Embryonic facial prominence (tissue), 1 donor: ENCODE data around the gene ARMH4.

Experiments
- DNase-seq: peaks from one replicate; pipeline ENCODE4 v3.0.0-alpha.2; 2016; ENCODE audit errors: extremely low spot score

ARMH4 gene

DNA sequence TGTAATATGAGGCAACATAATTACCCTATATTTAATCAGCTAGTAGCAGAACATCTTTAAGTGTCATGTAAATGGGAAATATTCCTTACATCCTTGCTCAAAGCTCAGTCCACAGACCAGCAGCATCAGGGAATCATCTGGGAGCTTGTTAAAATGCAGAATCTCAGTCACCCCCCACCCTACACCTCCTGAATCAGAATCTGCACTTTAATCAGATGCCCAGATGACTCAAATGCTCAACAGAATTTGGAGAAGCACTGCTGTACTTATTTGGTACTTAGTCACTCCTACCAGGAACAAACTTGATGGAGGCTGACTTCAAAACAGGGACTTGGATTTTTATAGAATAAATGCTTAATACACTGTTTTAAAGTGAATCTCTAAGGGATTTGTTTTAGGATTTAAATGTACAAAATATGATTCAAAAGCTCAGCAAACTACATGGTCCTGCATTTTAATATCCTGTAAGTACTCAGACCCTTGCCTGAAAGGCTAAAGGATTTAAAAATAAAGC is 96.5 kb downstream of the ARMH4 start:
- no peak for DNase-seq

DNA sequence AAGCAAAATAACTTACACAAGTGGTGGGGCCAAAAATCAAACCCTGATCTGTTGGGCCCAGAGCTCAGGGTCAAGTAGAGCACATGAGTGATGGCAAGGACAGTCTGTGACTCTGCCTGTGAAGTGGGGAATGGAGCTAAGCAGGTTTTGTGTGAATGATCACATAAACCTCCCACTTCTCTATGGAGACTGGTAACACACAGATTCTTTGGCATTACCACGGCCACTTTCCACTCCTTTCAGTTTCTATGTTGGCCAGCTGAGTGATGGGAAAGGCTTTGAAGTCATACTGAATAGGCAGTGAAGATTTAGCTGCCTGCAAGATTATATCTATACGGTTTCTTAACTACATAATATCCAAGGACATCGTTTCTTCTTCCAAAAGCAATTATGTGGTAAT is 97.9 kb downstream of the ARMH4 start:
- DNase-seq, result no peak

DNA sequence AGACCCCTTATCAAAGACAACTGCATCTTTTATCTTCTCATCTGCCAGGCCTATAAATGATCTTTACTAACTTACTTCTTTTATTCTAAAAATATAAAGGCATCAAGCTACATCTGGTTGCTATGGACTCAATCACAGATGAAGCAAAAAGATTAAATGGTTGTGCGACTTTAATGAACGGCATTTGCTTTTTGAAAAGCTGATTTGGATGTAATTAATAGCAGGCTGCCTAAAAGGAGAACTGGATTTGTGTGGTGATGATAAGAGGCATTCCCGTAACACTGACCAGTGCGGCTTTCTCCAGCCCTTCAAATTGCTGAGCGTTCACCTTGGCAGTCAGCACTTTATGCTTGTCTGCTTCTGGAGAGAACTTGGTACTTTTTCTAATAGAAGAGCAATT is 103.8 kb downstream of the ARMH4 start:
- no peak for DNase-seq

DNA sequence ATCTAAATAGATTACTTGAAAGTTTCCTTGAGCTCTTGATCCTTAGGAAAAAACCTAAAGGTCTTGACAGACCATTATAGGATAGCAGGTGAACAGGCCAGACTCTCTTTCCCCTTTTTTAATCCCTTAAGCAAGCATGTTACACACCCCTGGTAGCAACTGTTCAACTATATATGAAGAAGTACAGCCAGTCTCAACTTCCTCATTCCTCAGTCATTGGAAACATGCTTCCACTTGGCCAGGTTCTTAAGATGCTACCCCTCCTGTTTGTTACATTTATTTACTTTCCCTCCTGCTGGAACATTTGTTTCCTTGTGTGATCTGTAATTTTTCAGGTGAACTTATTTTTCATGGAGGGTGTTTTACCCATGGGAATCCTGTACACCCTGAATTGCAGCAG is 124.1 kb downstream of the ARMH4 start:
- DNase-seq, result no peak

DNA sequence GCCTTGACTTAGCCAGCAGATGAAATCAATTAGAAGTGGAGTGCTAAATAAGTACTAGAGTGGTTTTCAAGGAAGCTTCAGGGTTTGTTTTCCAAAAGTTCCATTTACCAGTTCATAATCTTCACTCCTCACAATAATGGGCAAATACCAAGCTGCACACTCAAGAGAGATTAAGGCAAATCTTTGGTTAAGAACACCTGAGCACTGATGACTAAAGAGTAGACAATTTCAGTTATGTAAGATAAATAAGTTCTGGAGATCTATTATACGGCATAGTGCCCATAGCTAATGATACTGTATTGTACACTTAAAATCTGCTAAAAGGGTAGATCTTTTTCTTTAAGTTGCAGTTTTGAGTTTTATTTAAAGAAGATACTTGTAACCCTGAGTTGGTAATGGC is 125.0 kb downstream of the ARMH4 start:
- DNase-seq, result no peak

DNA sequence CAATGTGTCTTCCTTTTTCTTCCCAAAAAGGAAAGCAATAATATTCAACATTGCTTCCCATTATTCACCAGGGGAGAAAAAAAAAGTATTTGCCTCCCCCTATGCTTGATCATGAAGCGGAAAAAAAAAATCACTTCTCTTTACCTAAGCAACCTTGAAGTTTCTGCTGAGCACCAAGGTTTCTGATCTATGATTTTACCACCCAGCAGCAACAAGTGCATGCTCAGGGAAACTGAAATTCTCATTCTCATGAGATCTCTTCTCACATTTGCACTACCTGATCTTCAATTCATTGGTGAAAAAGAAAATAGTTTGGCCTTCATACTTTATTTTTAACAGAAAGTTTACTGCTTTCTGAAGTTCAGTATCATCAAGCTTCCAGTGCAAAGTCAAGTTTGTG is 125.8 kb downstream of the ARMH4 start:
- DNase-seq, result no peak

DNA sequence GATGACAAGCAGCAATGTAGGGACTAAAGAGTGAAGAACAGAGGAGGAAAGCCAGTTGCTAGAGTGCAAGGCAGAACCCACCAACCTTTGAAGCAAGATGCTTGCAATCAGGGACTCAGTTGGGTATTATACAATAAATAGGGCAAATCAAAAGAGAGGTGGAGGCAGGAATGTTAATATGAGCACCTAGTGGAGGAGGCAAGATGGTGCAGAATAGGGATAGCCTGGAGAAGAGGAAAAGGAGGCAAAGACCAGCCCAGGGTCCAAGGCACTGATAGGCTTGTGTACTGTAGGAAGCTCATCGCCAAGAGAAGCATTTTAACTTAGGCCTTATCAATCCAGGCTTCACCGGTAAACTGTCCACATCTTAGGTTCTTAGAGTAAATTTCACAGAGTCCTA is 137.2 kb downstream of the ARMH4 start:
- DNase-seq, result no peak

DNA sequence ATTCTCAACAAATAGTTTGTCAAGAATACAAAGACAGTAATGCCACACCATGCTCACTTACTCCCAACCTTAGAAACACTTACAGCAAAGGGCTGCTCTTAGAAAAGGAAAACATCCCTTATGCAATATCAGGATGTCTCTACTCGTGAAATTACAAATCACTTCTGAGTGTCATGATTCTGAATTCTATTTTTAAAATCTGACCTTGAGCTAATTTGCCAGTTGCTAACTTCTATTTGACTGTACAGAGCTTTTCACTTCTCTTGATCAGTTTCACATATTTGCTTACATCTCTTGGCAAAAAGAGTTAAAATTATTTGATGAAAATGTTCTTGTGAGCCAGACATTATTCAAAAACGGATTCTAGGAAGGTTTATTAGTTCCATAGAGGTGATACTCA is 149.4 kb downstream of the ARMH4 start:
- DNase-seq, result no peak

DNA sequence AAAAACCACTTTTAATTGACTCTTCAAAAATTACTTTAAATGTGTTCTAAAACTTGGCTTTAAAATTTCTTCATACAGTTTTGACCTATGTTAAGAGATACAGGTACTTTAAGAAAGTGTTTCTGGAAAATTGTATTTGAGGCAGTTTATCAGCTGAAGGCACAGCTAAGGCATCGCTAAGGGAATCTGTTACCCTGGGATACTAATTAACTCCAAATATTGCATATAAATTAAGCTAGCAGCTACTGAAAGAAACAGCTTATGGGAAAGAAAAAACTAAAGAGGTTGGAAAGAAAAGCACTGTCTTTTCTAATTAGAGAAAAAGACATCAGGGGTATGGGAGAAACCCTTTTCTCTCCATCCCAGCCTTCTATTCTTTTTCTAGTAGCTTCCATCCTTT is 152.0 kb downstream of the ARMH4 start:
- no peak for DNase-seq

DNA sequence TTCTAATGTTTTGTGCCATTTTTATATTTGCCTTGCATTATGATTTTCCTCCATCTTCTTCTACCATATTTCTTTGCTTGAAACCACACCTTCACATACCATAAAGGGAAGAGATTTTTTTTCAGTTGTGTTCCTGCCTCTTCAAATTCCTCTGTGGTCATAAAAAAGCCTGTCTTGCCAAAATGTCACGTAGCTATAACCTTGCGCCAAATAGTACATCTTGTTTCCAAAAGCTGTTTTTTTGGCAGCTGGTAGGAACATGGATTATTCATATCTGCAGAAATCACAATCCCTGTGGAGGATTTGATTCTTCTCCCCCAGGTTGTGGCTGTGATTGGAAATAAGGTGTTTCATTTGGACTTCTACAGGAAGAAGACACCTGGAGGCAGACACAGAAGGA is 152.5 kb downstream of the ARMH4 start:
- no peak for DNase-seq

DNA sequence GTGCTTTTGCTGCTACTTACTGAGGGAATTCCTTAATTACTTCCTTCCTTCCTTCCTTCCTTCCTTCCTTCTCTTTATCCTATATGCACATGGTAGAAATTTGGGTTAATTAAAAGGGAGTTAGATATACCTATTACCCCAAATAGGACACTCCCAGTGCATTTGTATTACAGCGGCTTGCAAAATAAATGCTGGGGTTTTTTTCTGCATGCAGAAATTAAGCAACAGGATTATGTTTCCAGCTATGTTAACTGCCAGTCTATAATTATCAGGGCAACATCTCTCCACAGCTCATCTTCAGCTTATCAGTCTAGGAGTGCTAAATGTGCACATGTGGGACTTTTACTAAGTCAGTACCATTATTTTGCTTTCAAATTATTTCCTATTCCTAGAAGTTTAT is 153.2 kb downstream of the ARMH4 start:
- DNase-seq, result no peak

DNA sequence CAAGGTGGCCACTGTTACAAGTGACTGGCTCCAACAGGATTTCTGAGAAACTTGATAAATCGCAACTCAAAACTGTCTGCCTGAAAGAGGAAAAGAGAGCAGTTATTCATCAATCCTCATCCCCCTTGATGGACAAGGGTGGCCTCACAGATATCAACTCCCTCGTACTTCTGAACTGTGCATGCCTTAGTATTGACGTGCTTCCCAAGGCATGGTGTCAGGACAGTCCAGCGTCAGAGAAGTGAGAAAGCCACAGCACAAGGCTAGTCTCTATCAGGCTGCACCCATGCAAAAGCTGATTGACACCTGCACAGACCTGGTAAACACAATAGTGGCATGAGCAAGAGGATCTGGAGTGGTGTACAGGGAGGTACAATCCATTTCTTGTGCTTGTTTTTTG is 160.7 kb downstream of the ARMH4 start:
- DNase-seq, result no peak

DNA sequence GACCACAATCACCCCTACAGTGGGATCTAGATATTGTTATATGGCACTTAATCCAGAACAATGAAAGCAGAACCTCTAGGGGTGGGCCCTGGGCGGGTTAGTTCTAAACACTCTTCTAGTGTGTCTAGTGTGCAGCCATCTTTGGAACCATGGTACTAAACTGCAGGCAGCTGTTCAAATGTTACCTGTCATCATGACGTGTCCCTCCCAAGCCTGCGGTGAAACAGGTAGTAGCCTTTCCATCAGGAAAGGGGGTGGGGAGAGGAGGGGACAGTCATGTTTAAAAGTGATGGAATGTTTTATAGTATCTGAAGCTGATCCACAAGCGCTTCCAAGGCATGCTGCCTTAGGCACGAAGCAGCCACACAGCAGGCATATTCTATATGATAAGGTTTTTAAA is 163.6 kb downstream of the ARMH4 start:
- no peak for DNase-seq

DNA sequence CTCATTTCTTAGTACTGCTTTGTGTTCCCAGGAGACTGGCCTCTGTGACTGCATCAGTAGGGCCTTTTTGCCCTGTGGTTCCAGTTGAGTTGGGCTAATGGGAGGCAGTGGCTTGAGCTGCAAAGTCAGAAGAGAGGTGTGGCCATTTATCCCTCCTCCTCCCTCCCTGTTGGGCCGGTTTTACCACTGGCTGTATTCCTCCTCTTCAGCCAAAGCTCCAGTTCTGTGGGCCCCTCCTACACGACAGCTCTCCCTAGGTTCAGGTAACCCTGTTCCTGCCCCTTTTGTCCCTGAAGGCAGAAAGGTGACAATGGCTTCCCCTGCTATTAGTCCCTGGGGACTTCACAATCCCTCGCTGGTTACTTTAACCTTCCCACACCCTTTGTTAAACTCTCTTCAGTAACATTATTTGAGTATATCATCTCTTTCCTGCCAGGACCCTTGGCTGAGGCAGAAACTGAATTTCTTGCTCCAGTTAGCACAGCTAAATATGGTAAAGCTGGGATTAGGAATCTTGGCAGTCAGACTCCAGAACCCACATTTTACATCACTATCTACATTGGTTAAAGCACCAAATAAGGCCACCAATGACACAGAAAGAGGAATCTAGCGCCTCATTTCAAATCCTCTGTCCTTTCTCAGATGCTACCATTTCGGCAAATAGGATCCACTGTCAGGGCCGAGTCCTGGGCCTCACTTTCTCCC is 164.3 kb downstream of the ARMH4 start:
- DNase-seq, result no peak

DNA sequence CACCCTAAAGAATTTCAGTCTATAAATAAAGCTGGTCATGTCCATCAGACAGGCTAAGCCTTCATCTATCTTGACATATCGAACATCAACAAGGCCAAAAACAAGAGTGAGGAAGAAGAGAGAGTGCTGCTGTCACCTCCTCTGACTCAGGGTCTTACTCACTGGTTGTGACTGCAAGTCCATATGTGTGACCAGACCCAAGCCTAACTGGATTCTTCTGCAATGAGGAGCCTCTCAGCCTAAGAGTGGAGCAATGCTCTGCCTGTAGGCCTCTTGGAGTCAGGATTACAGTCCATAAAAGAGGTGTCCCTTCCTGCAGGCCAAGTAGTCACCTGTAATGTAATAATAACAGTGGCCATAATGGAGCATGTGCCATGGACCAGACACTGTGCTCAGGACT is 165.0 kb downstream of the ARMH4 start:
- no peak for DNase-seq

DNA sequence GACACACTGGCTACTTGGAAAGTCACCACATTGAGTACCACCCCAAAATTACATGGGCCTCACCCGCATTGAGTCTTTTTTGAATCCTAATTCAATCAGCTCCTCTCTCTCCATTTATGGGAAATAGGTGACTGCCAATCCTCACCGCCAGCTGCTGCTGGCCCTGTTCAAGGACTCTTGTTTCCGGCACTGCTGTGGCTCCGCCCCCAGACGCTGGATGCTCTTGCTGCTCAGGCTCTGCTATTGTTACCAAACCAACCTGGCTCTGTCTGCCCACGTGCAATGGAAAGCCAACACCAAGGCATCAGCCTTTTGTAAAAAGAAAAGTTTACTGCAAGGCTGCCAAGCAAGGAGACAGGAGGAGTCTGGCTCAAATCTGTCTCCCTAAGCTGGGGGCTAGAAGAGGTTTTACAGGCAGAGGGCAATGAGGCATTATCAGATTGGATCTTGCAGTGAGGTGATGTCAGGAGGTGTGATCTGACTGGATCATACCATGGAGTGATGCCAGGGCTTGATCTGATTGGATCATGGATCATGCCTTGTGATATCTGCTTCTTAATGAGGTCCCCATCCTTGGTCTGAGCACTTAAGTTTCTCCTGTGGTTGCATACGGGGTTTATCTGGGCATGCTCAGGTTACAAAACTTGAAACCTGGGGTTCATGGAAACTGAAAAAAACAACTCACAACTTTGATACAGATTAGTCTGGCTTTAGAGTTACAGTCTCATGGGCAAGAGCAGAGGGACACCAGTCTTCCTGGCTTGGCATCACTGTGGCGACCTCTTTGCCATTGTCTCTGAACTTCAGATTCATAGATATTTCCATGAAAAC is 169.0 kb downstream of the ARMH4 start:
- DNase-seq, result no peak

DNA sequence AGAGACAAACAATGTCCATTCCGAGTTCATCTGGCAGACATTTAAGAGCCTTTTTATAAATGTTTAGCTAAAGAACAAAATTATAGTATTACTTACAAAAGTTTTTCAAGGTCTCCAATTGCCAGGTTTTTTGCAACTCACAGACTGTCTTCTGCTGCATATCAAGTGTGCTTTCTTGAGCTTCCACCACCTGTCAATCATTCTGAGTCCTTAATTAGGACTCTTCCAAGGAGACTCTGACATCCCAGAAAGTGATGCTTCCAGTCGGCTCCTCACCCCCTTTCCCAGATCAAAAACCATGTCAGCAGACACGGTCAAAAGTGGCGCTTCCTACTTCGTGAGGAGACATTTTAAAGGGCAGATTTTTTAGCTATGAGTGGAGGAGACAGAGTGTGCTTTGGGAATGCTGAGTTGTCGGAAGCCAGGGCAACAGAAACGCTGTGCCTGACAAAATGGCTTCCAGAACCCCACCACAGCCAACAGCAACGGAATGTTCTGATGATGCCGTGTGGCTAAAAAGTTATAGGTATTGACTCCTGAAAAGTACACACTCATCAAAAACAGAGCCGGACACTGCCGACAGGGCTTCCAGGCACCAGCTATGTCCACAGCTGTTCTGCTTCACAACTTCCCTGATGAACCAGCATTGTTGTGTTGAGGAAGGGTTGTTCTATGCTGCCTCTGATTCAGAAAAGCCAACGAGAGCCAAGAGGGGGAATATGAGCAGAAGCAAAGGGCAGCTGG is 170.0 kb downstream of the ARMH4 start:
- DNase-seq, result no peak

DNA sequence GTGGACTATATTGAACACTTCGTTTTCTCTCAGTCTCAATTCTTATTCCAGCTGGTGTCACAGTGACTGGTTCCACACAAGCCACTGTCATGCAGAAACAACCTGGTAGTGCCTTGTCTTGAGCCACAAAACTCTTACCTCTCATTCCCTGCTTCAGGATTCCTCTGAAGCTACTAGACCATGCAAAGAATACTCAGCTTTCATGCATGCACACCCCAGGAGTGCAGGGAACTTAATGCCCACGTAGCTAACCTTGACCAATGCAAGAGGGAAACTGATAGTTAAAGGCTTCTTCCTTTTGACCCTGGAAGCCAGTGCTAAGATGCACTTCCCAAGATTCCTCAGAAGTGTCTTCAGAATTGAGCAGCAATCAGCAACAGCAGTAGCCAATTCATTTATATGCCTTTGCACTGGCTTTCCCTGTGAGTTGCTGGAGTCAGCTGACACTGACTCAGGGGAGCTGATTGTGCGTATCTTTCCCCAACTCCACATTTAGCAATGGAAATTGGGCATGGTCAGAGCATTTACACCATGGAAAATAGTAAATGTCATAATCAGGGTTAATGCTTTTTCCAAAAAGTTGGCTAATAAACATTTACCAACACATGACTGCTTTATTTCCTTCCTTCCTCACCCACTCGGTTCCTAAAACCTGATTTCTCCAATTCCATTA is 172.5 kb downstream of the ARMH4 start:
- no peak for DNase-seq

DNA sequence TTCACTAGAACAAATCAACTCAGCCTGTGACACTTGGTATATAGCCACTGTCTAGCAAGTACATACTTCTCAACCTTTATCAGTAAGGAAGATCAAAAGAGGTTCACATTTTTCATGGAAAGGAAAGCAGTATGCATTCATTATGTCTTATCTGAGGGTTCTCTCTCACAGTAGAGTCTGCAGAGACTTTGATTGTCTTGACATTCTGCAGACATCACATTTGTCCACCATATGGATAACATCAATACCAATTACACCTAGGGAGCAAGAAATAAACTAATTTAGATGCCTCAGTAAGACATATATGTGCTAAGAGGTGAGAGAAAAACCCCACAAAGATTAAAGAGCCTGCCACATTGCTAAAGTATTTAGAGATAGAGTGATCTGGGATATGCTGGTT is 175.3 kb downstream of the ARMH4 start:
- no peak for DNase-seq

DNA sequence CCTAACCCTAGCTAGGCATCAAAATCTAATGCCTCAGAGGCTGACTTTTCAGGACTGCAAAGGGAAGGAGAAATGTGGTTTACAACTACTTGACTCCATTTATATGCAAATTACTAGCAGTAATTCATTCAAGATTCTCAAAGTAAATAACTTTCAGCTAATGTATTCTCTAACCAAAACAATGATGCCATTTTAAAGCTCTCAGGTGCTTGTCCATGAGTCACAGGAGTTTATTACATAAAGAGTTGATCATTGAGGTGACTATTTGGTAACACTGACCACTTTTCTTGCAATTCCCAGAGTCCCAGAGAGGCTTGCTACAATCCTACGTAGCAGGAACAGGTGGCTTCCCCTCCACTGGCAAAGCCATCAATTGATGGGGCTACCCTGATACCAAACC is 177.1 kb downstream of the ARMH4 start:
- DNase-seq, result no peak

DNA sequence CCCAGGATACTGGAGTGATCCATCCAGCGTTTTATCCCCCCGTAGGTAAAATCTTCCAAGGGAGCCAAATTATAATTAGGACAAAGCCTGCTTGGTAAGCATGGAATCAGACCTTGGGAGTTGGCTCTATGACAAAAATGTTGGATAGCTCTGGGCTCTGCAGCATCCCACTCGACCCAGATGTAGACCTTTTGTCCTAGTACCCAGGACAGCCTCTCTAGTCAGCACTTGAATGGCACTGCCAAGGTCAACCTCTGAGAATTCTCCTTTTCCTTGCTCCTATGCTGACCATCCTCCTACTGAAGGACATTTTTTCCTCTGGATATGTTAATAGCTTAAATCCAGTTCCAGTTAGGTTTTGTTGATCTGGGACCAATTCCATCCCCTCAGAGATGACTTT is 181.4 kb downstream of the ARMH4 start:
- no peak for DNase-seq

DNA sequence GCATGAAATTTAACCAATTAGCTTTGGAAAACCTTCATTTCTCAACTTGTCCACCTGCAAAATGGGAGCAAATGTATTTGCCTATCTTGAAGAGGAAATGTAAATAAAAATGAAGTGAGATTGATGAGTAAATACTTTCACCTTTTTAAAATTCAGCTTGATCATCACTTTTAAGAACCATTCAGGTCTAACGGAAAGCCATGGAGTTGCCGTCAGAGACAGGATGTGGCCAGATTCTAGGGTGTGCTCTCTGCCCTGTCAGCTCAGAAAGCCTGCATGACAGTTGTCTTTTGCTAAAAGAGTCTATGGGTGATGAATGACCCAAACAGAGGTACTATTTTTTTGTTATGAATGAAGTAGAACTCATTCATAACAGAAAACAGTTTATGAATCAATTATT is 181.8 kb downstream of the ARMH4 start:
- no peak for DNase-seq
